GM12864 (cell line): ENCODE measurements around the gene PDE4D.

Source experiments
- DNase-seq: peaks from one replicate; pipeline ENCODE4 v3.0.0-alpha.2; 2011; ENCODE audit warnings: low read depth
- H3K4me3 ChIP-seq: 2 replicates; pipeline ENCODE4 v1.5.1; 2011; ENCODE audit warnings: mild to moderate bottlenecking, low read depth, low read length, control low read depth
- CTCF ChIP-seq: IDR thresholded peaks from 2 replicates; pipeline ENCODE4 v1.5.1; 2011; ENCODE audit warnings: low read depth, mild to moderate bottlenecking, moderate library complexity, low read length, control low read depth, inconsistent platforms; ENCODE audit errors: missing control alignments

The PDE4D gene

GRCh38 chr5:59446356-59446755, 447.2 kb downstream of the PDE4D start:
- no peak for TF ChIP-seq CTCF
- no peak for DNase-seq
- no peak overlapping the region for H3K4me3 ChIP-seq

- TF ChIP-seq CTCF, result no peak
- no peak for DNase-seq
- H3K4me3 ChIP-seq, result no peak overlapping the region
Measured at GRCh38 chr5:59445741-59446140, 447.8 kb downstream of the PDE4D start.

- TF ChIP-seq CTCF, result no peak
- no peak for DNase-seq
- no peak overlapping the region for H3K4me3 ChIP-seq
Measured at GRCh38 chr5:59439303-59439702, 454.2 kb downstream of the PDE4D start.

GRCh38 chr5:59437176-59437575, 456.4 kb downstream of the PDE4D start:
- H3K4me3 ChIP-seq, result no peak overlapping the region
- no peak for DNase-seq
- no peak for TF ChIP-seq CTCF

- no peak for DNase-seq
- no peak for TF ChIP-seq CTCF
- H3K4me3 ChIP-seq, result no peak overlapping the region
Measured at GRCh38 chr5:59436364-59437148, 457.0 kb downstream of the PDE4D start.

DNA sequence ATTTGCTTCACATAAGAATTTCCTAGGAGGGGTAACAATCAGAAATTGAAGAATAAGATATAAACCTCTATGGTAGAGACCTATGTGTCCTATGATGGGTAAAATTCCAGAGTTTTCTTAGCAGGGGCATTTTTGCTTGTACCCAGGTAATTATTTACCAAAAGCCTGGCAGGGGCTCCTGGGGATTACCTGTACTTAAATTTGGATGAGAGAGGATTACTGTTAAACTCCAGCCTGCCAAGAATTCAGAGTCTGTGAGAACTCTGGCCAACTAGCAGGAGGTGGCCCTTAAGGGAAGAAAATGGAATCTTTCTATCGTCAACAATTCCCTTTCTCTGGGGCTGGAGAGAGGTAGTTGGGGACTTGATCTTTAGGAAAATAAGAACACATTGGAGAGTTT, 460.4 kb downstream of the PDE4D start:
- H3K4me3 ChIP-seq, result no peak overlapping the region
- DNase-seq, result no peak
- no peak for TF ChIP-seq CTCF

DNA sequence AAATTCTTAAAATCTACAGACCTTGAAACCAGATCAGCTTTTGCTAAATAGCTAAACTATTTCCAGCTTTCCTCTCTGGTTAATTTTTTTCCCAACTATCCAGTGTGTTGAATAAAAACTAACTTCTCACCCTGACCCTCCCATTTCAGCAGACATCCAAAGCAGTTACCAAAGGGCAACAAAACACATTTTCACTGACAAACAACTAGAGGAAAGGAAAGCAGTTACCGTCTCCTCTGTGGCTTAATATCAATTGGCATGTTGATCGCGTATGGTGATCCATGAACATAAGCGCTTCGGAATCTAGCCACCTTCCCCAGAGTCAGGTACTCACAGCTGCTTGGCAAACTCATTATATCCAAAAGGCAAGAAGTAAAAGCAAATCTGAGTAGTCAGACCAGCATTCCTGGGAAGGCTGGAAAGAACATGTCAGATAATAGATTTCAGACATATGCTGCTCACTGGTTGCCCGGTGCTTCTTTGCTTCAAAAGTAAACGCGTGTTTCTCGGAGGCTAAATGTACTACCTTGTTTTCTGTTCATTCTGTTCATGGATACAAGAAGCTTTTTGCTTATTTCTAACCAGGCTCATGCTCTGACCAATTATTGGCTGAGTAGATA, 463.4 kb downstream of the PDE4D start:
- no peak overlapping the region for H3K4me3 ChIP-seq
- no peak for TF ChIP-seq CTCF
- no peak for DNase-seq
